HEK293 (cell line): ENCODE measurements around the gene MBP.

ENCODE experiments used
- GFI1B ChIP-seq: fragments of 450-650 bp; formaldehyde crosslinking; IDR thresholded peaks from 2 replicates; pipeline ENCODE4 v1.5.1; 2016; ENCODE audit warnings: missing biosample characterization, missing genetic modification characterization
- HOXC10 ChIP-seq: sonication (generic); formaldehyde crosslinking; IDR thresholded peaks from 2 replicates; pipeline ENCODE4 v1.8.1; 2023; ENCODE audit warnings: mild to moderate bottlenecking, missing genetic modification reagents
- PRDM1 ChIP-seq: fragments of 450-650 bp; formaldehyde crosslinking; IDR thresholded peaks from 2 replicates; pipeline ENCODE4; 2016; ENCODE audit warnings: missing biosample characterization, missing genetic modification characterization
- SALL2 ChIP-seq: fragments of 450-650 bp; formaldehyde crosslinking; IDR thresholded peaks from 2 replicates; pipeline ENCODE4 v1.5.0; 2017; ENCODE audit warnings: missing biosample characterization, mild to moderate bottlenecking, missing genetic modification characterization, borderline replicate concordance
- SP2 ChIP-seq: fragments of 450-650 bp; formaldehyde crosslinking; IDR thresholded peaks from 2 replicates; pipeline ENCODE4 v1.5.1; 2016; ENCODE audit warnings: missing biosample characterization, missing genetic modification characterization
- TCF7L2 ChIP-seq: IDR thresholded peaks from 2 replicates; pipeline ENCODE4 v1.6.1; 2011; ENCODE audit warnings: low read depth, mild to moderate bottlenecking, inconsistent platforms, low read length, moderate library complexity, borderline replicate concordance
- ZNF16 ChIP-seq: fragments of 450-650 bp; formaldehyde crosslinking; IDR thresholded peaks from 2 replicates; pipeline ENCODE4 v1.5.1; 2016; ENCODE audit warnings: low read depth, missing biosample characterization, missing genetic modification characterization
- ZNF214 ChIP-seq: fragments of 450-650 bp; formaldehyde crosslinking; IDR thresholded peaks from 2 replicates; pipeline ENCODE4 v1.5.1; 2017; ENCODE audit warnings: missing biosample characterization, mild to moderate bottlenecking, missing genetic modification characterization, borderline replicate concordance
- ZNF423 ChIP-seq: fragments of 450-650 bp; formaldehyde crosslinking; IDR thresholded peaks from 2 replicates; pipeline ENCODE4 v1.5.1; 2016; ENCODE audit warnings: missing biosample characterization, missing genetic modification characterization
- ZNF585B ChIP-seq: fragments of 450-650 bp; formaldehyde crosslinking; IDR thresholded peaks from 2 replicates; pipeline ENCODE4 v1.5.1; 2016; ENCODE audit warnings: missing biosample characterization, missing genetic modification characterization
- TF ChIP-seq, protein P1 (sequence below): fragments of 450-650 bp; formaldehyde crosslinking; IDR thresholded peaks from 2 replicates; pipeline ENCODE4 v1.5.1; 2016; ENCODE audit warnings: missing biosample characterization, missing genetic modification characterization
- TF ChIP-seq, protein P2 (sequence below): fragments of 450-650 bp; formaldehyde crosslinking; IDR thresholded peaks from 2 replicates; pipeline ENCODE4 v1.5.1; 2017; ENCODE audit warnings: missing biosample characterization, missing genetic modification characterization
- TF ChIP-seq, protein P3 (sequence below): IDR thresholded peaks from 2 replicates; pipeline ENCODE4 v1.6.1; 2011; ENCODE audit warnings: mild to moderate bottlenecking, low read depth, low read length, borderline replicate concordance

DNA sequence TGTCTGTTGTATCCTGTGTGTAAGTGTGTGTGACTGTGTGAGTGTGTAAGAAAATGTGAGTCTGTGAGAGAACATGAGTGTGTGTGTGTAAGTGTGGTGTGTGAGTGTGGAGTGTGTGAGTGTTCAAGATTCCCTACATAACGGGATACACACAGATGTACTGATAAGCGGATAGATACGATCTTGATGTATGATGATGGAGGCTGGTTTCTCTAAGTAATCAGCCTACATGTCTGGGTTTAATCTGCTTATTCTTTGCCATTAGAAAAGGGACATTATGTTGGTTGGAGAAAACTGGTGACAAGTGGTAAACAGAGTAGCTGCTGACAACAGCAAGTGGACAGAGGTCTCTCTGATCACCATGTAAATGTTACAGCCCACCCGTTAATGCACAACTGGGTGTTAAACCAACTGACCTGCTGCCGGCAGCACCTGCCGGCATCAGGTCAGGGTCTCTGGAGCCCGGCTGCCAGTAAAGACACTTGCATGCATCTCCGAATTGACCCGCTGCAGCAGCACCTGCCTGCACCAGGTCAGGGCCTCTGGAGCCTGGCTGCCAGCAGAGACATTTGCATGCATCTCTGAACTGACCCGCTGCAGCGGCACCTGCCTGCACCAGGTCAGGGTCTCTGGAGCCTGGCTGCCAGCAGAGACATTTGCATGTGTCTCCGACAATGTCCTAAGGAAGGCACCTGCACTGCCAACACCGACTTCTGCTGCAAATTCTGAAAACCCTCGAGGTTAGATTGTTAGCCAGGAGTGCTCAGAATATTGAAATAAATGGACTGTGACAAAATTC lies 87.5 kb downstream of the MBP start:
- TF ChIP-seq, protein P1, sequence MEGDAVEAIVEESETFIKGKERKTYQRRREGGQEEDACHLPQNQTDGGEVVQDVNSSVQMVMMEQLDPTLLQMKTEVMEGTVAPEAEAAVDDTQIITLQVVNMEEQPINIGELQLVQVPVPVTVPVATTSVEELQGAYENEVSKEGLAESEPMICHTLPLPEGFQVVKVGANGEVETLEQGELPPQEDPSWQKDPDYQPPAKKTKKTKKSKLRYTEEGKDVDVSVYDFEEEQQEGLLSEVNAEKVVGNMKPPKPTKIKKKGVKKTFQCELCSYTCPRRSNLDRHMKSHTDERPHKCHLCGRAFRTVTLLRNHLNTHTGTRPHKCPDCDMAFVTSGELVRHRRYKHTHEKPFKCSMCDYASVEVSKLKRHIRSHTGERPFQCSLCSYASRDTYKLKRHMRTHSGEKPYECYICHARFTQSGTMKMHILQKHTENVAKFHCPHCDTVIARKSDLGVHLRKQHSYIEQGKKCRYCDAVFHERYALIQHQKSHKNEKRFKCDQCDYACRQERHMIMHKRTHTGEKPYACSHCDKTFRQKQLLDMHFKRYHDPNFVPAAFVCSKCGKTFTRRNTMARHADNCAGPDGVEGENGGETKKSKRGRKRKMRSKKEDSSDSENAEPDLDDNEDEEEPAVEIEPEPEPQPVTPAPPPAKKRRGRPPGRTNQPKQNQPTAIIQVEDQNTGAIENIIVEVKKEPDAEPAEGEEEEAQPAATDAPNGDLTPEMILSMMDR (tag by site-specific recombination) = no peak
- TF ChIP-seq, protein P2, sequence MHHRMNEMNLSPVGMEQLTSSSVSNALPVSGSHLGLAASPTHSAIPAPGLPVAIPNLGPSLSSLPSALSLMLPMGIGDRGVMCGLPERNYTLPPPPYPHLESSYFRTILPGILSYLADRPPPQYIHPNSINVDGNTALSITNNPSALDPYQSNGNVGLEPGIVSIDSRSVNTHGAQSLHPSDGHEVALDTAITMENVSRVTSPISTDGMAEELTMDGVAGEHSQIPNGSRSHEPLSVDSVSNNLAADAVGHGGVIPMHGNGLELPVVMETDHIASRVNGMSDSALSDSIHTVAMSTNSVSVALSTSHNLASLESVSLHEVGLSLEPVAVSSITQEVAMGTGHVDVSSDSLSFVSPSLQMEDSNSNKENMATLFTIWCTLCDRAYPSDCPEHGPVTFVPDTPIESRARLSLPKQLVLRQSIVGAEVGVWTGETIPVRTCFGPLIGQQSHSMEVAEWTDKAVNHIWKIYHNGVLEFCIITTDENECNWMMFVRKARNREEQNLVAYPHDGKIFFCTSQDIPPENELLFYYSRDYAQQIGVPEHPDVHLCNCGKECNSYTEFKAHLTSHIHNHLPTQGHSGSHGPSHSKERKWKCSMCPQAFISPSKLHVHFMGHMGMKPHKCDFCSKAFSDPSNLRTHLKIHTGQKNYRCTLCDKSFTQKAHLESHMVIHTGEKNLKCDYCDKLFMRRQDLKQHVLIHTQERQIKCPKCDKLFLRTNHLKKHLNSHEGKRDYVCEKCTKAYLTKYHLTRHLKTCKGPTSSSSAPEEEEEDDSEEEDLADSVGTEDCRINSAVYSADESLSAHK (tag by site-specific recombination) = no peak
- no peak for TF ChIP-seq GFI1B (tag by site-specific recombination)
- TF ChIP-seq SALL2 (tag by site-specific recombination) = no peak
- no peak for TF ChIP-seq HOXC10 (CRISPR knock-in tag)
- TF ChIP-seq ZNF16 = no peak
- TF ChIP-seq ZNF585B (tag by site-specific recombination) = no peak
- TF ChIP-seq ZNF423 = no peak
- no peak for TF ChIP-seq PRDM1 (tag by site-specific recombination)
- no peak for TF ChIP-seq ZNF214
- TF ChIP-seq SP2 (tag by site-specific recombination) = no peak
- TF ChIP-seq, protein P3, sequence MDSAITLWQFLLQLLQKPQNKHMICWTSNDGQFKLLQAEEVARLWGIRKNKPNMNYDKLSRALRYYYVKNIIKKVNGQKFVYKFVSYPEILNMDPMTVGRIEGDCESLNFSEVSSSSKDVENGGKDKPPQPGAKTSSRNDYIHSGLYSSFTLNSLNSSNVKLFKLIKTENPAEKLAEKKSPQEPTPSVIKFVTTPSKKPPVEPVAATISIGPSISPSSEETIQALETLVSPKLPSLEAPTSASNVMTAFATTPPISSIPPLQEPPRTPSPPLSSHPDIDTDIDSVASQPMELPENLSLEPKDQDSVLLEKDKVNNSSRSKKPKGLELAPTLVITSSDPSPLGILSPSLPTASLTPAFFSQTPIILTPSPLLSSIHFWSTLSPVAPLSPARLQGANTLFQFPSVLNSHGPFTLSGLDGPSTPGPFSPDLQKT = no peak
- no peak for TF ChIP-seq TCF7L2
